HEK293T (cell line): ENCODE measurements around the gene CACNA1F.

ENCODE experiments used
- BHLHE40 ChIP-seq: fragments of 450-650 bp; IDR thresholded peaks from 2 replicates; pipeline ENCODE4 v1.6.1; 2016; ENCODE audit warnings: mild to moderate bottlenecking, moderate library complexity, borderline replicate concordance
- CTBP1 ChIP-seq: fragments of 450-650 bp; IDR thresholded peaks from 2 replicates; pipeline ENCODE4 v1.6.1; 2016; ENCODE audit warnings: borderline replicate concordance
- FOXA1 ChIP-seq: fragments of 450-650 bp; IDR thresholded peaks from 2 replicates; pipeline ENCODE4 v1.6.1; 2016; ENCODE audit warnings: mild to moderate bottlenecking
- FOXK2 ChIP-seq: fragments of 450-650 bp; IDR thresholded peaks from 2 replicates; pipeline ENCODE4 v1.6.1; 2016; ENCODE audit warnings: mild to moderate bottlenecking
- FOXM1 ChIP-seq: fragments of 450-650 bp; IDR thresholded peaks from 2 replicates; pipeline ENCODE4 v1.6.1; 2017; ENCODE audit warnings: mild to moderate bottlenecking, borderline replicate concordance
- HDGF ChIP-seq: fragments of 450-650 bp; IDR thresholded peaks from 2 replicates; pipeline ENCODE4 v1.6.1; 2017; ENCODE audit warnings: antibody characterized with exemption, borderline replicate concordance
- L3MBTL2 ChIP-seq: fragments of 450-650 bp; conservative IDR thresholded peaks from 2 replicates; pipeline ENCODE4 v1.6.1; 2016; ENCODE audit warnings: mild to moderate bottlenecking
- SP1 ChIP-seq: fragments of 450-650 bp; IDR thresholded peaks from 2 replicates; pipeline ENCODE4 v1.6.1; 2017
- SUZ12 ChIP-seq: fragments of 450-650 bp; IDR thresholded peaks from 2 replicates; pipeline ENCODE4 v1.6.1; 2016; ENCODE audit warnings: mild to moderate bottlenecking
- TARDBP ChIP-seq: fragments of 450-650 bp; IDR thresholded peaks from 2 replicates; pipeline ENCODE4 v1.6.1; 2016
- ZNF384 ChIP-seq: fragments of 450-650 bp; IDR thresholded peaks from 2 replicates; pipeline ENCODE4 v1.6.1; 2016
- TF ChIP-seq, protein P1 (sequence below): fragments of 450-650 bp; IDR thresholded peaks from 2 replicates; pipeline ENCODE4 v1.6.1; 2016

DNA sequence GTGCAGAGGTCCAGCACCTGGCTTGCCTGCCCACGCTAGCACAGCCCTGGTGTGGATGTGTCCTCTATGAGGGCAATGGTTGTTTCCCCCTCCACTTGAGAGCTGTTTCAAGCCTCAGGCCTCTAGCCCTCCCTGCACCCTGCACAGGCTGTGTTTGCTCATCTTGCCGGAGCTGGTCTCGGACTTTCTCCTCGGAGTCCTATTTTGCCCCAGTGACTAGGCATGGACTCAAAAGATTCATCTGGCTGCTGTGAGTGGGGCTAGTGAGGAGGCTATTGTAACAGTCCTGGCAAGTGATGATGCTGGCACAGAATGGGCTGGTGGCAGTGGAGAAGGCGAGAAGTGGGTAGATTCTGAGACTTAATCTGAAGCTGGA is 25.6 kb upstream of the CACNA1F start:
- no peak for TF ChIP-seq SP1
- no peak for TF ChIP-seq L3MBTL2
- no peak for TF ChIP-seq TARDBP
- TF ChIP-seq SUZ12 = no peak
- no peak for TF ChIP-seq HDGF
- no peak for TF ChIP-seq CTBP1
- no peak for TF ChIP-seq BHLHE40
- TF ChIP-seq FOXM1 = no peak
- TF ChIP-seq FOXA1 = no peak
- no peak for TF ChIP-seq FOXK2
- TF ChIP-seq, protein P1, sequence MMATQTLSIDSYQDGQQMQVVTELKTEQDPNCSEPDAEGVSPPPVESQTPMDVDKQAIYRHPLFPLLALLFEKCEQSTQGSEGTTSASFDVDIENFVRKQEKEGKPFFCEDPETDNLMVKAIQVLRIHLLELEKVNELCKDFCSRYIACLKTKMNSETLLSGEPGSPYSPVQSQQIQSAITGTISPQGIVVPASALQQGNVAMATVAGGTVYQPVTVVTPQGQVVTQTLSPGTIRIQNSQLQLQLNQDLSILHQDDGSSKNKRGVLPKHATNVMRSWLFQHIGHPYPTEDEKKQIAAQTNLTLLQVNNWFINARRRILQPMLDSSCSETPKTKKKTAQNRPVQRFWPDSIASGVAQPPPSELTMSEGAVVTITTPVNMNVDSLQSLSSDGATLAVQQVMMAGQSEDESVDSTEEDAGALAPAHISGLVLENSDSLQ = no peak
- TF ChIP-seq ZNF384 = no peak
